22Rv1 (cell line): Measurements from ENCODE around the gene SOX21.

Experiments
- CTCF ChIP-seq: fragments of 450-650 bp; IDR thresholded peaks from 2 replicates; pipeline ENCODE4 v1.5.1; 2017; ENCODE audit warnings: mild to moderate bottlenecking
- ZFX ChIP-seq: fragments of 450-650 bp; IDR thresholded peaks from 2 replicates; pipeline ENCODE4 v1.6.1; 2017; ENCODE audit warnings: antibody characterized with exemption, borderline replicate concordance

- TF ChIP-seq CTCF, result no peak
- no peak for TF ChIP-seq ZFX
These were observed 641 bp upstream of the SOX21 start for GRCh38 chr13:94712812-94713560.
